Measurements from ENCODE around the gene EGLN3. TPM values are rescaled to one million over a fixed set of nuclear protein-coding genes. Genes with fewer than 3 reads are reported as not detected.
"Not testable (repeated sequence)": the region's sequence is repeated elsewhere in the genome, so short reads cannot be mapped to it uniquely, and the experiment has no call there.

Gene EGLN3
- total RNA-seq, 2 donors from 2014 or later, result 10.3 to 16.9 TPM

DNA sequence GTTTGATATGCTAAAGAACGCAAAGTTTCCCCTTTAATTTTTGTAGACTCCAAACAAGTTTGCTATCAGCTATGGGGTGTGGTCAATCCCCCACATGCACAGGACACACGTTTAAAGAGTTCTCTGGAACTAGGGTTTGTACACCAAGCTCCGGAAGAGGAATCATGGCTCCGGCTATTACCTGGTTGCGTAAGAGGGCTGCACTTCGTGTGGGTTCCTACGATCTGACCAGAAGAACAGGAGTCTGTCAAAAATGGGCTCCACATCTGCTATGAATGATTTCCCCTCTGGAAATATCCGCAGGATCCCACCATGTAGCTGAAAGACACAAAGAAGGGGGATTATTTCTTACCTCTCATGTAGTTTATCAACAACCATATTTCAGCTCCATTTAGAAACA, 22.0 kb downstream of the EGLN3 start:
- Mint-ChIP-seq H3K36me3 (ENCODE audit: low read depth) (peaks cover 2% of the 10 kb centered on the region), H3K4me3 (no peak overlapping the region), H3K27me3 (no peaks in the 10 kb centered on the region), H3K4me1 (no peaks in the 10 kb centered on the region), H3K27ac (no peak overlapping the region)
- ATAC-seq (no peak), DNase-seq (no peak)
- H3K9me3 ChIP-seq (ENCODE audit: control insufficient read depth, low read length, poor library complexity, severe bottlenecking), result no peaks in the 10 kb centered on the region

DNA sequence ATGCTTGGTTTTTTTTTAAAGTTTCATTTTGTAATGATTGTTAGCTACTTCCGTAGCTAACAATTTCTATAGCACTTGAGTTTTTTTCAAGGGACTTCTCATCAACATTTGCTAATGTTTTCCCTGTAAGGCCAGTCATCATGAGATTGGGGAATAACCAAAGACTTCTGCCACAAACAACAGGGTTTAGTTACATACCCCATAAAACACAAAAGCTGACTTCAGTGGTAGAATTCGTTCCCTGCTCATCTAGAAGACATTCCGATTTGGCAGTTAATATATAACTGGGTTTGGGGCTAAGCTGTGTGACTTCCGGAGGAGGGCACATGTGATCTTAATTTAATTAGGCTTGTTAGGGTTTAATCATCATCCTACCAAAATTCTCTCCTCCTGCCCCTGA, 22.9 kb downstream of the EGLN3 start:
- H3K36me3 Mint-ChIP-seq (ENCODE audit: low read depth), result peaks cover 2% of the 10 kb centered on the region
- H3K4me1 Mint-ChIP-seq, result no peaks in the 10 kb centered on the region
- H3K9me3 ChIP-seq (ENCODE audit: control insufficient read depth, low read length, poor library complexity, severe bottlenecking), result no peaks in the 10 kb centered on the region
- no peak overlapping the region for H3K27ac Mint-ChIP-seq
- ATAC-seq (no peak), DNase-seq (no peak)
- H3K27me3 Mint-ChIP-seq, result no peaks in the 10 kb centered on the region
- H3K4me3 Mint-ChIP-seq, result no peak overlapping the region

DNA sequence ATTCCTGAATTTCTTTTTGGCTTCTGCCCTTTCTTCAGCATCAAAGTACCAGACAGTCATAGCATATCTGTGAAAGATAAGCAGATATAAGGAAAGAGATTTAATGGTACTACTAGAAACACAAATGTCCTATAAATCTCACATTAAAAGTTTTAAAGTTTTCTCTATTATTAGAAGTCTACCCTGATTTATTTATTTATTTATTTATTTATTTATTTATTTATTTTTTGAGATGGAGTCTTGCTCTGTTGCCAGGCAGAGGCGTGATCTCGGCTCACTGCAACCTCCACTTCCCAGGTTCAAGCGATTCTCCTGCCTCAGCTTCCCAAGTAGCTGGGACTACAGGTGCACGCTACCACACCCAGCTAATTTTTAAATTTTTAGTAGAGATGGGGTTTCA, 23.9 kb downstream of the EGLN3 start:
- H3K36me3 Mint-ChIP-seq (ENCODE audit: low read depth); H3K27ac Mint-ChIP-seq; DNase-seq; H3K9me3 ChIP-seq (ENCODE audit: control insufficient read depth, low read length, poor library complexity, severe bottlenecking); H3K4me3 Mint-ChIP-seq; ATAC-seq; H3K4me1 Mint-ChIP-seq; H3K27me3 Mint-ChIP-seq: not testable (repeated sequence)

DNA sequence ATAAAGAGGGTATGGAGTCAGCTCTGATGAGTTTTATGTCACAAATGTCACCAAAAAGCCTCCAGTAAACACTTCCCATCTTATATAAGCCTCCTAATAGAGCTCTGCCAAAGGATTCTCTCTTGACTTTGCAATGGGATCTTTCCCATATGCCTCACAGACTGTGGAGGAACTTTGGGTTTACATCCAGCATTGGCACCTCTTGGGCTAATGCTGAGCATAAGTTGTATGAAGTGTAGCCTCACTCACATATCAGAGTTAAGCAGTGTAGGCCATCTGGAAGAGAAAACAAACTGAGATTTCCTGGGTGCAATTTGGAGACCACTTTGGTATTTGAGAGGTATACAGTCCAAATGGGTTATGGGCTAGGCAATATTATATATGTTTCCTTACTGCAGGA, 24.9 kb downstream of the EGLN3 start:
- Mint-ChIP-seq H3K27me3 (no peaks in the 10 kb centered on the region), H3K4me3 (no peak overlapping the region)

DNA sequence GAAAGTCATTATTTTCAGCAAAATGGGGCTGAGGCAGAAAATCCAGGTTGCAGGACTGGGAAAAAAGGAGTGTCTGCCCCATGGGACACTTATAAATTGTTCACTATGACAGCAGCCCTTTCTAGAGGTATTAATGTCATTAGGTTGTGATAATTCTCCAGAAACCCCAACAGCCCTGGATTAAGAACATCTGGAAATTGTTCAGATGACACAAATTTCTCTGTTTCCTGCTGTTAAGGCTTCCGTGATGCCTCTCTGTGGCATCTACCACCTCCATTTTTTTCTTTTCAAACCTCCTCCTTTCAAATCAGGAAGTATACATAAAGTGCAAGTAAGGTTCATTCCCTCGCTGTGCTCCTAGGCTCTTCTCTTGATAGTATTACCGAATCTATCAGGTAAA, 25.6 kb downstream of the EGLN3 start:
- no peaks in the 10 kb centered on the region for H3K27me3 Mint-ChIP-seq
- no peaks in the 10 kb centered on the region for H3K9me3 ChIP-seq (ENCODE audit: control insufficient read depth, low read length, poor library complexity, severe bottlenecking)
- no peak overlapping the region for H3K27ac Mint-ChIP-seq
- DNase-seq (no peak), ATAC-seq (no peak)
- no peak overlapping the region for H3K4me3 Mint-ChIP-seq
- no peaks in the 10 kb centered on the region for H3K4me1 Mint-ChIP-seq
- peaks cover 2% of the 10 kb centered on the region for H3K36me3 Mint-ChIP-seq (ENCODE audit: low read depth)

More for the DNA sequence above, 24.9 kb downstream of the EGLN3 start:
- DNase-seq, result no peak
- Mint-ChIP-seq H3K27ac (no peak overlapping the region), H3K36me3 (ENCODE audit: low read depth) (peaks cover 2% of the 10 kb centered on the region), H3K4me1 (no peaks in the 10 kb centered on the region)
- no peaks in the 10 kb centered on the region for H3K9me3 ChIP-seq (ENCODE audit: control insufficient read depth, low read length, poor library complexity, severe bottlenecking)
- ATAC-seq, result no peak

DNA sequence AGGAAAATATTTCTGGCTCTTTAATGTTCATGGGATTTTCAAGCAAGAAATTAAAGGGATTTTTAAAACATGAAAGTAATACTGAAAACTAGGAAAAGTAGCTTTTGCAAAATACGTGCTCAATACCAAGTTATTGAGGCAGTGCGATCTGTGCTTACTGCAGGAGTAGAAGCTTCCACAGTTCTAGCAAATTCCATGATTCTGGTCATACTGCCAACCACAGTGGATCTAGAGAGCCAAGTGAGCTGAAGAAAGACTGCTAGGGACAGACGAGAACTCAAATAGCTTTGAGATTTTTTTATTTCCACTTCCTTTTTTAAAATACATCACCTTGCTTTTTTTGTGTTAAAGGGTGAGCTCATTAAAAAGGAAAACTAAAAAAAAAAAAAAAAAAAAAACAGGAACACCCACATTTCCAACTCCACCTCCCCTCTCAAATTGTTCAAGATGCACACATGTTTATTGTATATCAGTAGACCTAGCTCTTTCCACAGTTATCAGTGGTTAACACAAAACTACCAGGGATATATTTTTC, 26.2 kb downstream of the EGLN3 start:
- no peaks in the 10 kb centered on the region for H3K27me3 Mint-ChIP-seq
- no peak for ATAC-seq
- no peaks in the 10 kb centered on the region for H3K4me1 Mint-ChIP-seq

DNA sequence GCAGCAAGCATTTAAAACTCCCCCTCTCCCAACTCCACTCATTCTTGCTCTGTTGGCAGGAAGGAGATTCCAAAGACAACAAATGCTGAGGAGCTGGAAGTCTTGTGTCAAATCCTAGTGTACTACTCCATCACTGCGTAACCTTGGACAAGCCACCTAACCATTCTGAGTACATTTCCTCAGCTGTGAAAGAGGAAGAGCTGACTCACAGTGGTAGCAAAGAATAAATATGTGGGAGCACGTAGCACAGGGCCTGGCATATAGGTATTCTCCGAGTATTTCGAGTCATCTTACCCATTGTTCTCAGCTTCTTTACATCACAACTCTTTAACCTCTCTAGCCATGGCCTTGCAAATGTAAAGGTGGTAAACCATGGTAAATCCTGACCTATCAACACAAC, 28.7 kb downstream of the EGLN3 start:
- Mint-ChIP-seq H3K4me3 (no peak overlapping the region), H3K27me3 (no peaks in the 10 kb centered on the region), H3K27ac (no peak overlapping the region), H3K36me3 (ENCODE audit: low read depth) (peaks cover 2% of the 10 kb centered on the region), H3K4me1 (peaks cover 3% of the 10 kb centered on the region)
- no peaks in the 10 kb centered on the region for H3K9me3 ChIP-seq (ENCODE audit: control insufficient read depth, low read length, poor library complexity, severe bottlenecking)
- DNase-seq, result no peak
- ATAC-seq, result no peak

More for the DNA sequence above, 26.2 kb downstream of the EGLN3 start:
- H3K27ac Mint-ChIP-seq, result no peak overlapping the region
- no peak overlapping the region for H3K4me3 Mint-ChIP-seq
- H3K36me3 Mint-ChIP-seq (ENCODE audit: low read depth), result peaks cover 2% of the 10 kb centered on the region
- H3K9me3 ChIP-seq (ENCODE audit: control insufficient read depth, low read length, poor library complexity, severe bottlenecking), result no peaks in the 10 kb centered on the region
- no peak for DNase-seq

DNA sequence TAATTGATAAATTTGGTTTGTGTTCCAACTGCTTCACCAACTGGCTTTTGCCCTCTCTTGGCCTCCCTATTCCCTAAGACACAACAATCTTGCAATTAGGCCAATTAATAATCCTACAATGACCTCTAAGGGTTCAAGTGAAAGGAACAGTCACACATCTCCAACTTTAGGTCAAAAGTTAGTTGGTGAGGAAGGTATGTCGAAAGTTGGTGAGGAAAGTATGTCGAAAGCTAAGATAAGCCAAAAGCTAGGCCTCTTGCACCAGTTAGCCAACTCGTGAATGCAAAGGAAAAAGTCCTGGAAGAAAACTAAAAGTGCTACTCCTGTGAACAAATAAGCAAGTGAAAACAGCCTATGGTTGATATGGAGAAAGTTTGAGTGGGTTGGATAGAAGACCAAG, 32.6 kb downstream of the EGLN3 start:
- no peak for ATAC-seq
- no peak overlapping the region for H3K27ac Mint-ChIP-seq
- H3K4me1 Mint-ChIP-seq, result peaks cover 7% of the 10 kb centered on the region

DNA sequence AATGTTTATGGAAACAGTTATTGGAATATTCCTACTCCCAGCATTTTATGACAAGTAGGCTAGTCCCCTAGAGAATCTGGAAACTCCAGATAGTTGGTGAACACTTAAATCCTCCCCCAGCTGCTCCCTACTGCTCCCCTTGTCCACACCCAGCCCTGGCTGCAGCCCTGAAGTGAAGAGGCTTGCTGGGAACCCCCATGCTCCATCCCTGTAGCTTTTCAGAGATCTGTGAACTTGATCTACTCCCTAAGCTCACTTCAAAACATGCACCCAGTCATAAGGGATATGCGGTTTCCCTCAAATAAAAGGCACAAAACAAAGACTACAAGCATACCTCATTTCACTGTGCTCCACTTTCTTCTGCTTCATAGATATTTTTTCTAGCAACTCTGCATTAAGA, 33.2 kb downstream of the EGLN3 start:
- H3K36me3 Mint-ChIP-seq (ENCODE audit: low read depth), result no peaks in the 10 kb centered on the region
- H3K4me1 Mint-ChIP-seq, result peaks cover 7% of the 10 kb centered on the region
- H3K9me3 ChIP-seq (ENCODE audit: control insufficient read depth, low read length, poor library complexity, severe bottlenecking), result no peaks in the 10 kb centered on the region
- H3K27me3 Mint-ChIP-seq, result no peaks in the 10 kb centered on the region
- H3K27ac Mint-ChIP-seq, result no peak overlapping the region
- peak overlapping the region; percentile 4 for H3K4me3 Mint-ChIP-seq
- ATAC-seq, result no peak
- no peak for DNase-seq

More for the DNA sequence above, 32.6 kb downstream of the EGLN3 start:
- no peaks in the 10 kb centered on the region for H3K36me3 Mint-ChIP-seq (ENCODE audit: low read depth)
- H3K4me3 Mint-ChIP-seq, result no peak overlapping the region
- no peaks in the 10 kb centered on the region for H3K27me3 Mint-ChIP-seq
- H3K9me3 ChIP-seq (ENCODE audit: control insufficient read depth, low read length, poor library complexity, severe bottlenecking), result no peaks in the 10 kb centered on the region
- DNase-seq, result no peak

DNA sequence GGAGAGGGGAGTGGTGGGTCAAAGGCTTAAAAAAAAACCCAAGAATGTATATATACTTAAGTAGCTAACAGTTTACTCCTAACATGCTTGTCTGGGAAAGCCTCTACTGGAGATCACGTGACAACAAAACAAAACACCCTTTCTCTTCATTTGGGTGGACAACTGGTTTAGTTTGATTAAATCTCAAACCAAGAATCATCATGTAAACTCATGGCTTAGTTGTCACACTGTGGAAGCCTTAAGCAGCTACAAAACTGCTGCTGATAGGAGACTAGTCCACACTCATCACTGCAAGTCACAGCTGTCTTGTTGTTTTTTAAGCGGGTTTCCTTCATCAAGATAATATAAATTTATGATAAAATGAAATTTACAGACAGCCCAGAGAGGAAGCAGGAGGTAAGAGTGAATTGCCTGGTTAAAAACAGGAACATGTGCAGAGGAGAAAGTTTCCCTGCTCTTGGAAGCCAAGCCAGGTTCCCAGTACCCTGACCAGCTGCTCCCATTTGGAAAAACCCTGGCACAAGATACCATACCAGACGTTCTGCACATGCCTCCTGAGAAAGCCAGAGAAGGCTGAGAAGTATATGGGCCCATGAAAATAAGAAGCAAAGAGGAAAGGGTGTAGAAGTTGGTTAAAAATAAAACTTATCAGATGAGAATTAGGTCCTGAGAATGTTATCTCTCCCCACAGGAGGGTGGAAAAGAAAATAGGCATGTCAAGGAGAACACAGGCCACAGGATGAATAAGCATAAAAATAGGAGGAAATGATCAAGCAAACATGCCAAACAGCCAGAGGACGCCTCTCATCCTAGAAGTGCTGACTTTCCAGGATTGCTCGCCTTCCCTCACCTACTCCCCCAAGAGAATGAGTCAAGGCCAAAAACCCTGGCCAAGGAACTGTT, 34.0 kb downstream of the EGLN3 start:
- H3K27ac Mint-ChIP-seq, result no peak overlapping the region
- no peaks in the 10 kb centered on the region for H3K27me3 Mint-ChIP-seq
- H3K36me3 Mint-ChIP-seq (ENCODE audit: low read depth), result no peaks in the 10 kb centered on the region
- DNase-seq, result no peak
- peaks cover 7% of the 10 kb centered on the region for H3K4me1 Mint-ChIP-seq
- no peak for ATAC-seq
- H3K4me3 Mint-ChIP-seq, result no peak overlapping the region
- H3K9me3 ChIP-seq (ENCODE audit: control insufficient read depth, low read length, poor library complexity, severe bottlenecking), result no peaks in the 10 kb centered on the region

DNA sequence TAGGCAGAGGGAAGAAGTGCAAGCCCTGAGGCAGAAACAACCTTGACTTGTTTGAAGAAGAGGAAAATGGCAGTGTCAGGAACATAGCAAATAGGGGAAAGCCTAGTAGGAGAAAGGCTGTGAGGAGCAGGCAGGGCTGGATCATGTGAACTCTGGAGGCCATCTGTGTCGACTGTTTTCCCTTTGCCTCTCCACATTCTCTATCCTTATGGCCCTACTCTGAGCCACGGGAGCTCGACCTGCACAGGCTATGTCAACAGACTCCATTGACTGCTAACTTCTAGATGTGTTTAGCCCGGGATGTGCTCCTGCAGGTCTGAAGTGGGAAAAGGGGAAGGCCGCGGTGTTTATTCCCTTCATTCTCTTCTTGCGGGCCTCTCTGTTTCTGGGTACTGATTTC, 35.2 kb downstream of the EGLN3 start:
- Mint-ChIP-seq H3K4me1 (peaks cover 7% of the 10 kb centered on the region), H3K4me3 (no peak overlapping the region), H3K36me3 (ENCODE audit: low read depth) (no peaks in the 10 kb centered on the region), H3K27me3 (no peaks in the 10 kb centered on the region), H3K27ac (no peak overlapping the region)
- DNase-seq (no peak), ATAC-seq (no peak)
- H3K9me3 ChIP-seq (ENCODE audit: control insufficient read depth, low read length, poor library complexity, severe bottlenecking), result no peaks in the 10 kb centered on the region

DNA sequence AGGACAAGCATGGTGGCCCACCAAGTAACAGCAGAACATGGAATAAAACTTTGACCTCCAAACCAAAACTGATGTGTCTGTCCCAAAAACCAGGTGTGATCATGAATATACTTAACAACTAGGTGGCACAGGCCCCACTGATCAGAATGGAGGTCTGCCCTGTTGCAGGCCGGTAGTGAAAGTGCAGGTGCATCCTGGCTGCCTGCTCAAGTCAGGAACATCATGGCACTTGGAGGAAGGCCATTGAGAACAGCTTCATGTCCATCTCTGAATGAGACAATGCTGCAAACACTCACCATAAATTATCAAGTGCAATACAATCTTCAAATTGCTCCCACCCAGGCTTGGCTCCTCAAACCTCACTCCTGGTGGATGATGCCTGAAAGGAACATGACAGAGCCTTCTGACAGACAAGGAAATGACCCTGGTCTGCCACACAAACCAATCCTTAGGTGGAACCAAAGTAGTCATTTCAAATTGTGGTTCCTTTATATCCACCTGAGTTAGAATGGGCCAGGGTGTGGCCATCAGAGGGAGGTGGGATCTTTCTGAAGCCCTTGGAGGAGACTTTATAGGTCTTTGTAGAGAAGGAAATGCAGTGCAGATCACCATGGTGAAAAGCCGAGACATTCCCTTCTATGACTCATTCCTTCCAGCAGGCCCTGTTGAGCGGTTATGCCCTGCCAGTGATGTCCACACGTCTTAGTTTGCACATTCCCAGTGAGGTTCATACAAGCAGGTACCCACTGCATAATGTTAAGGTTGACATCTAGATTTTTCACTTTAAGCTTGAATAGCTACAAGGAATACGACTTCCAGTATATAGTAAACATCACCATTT, 36.0 kb downstream of the EGLN3 start:
- DNase-seq, result no peak
- H3K27me3 Mint-ChIP-seq, result no peaks in the 10 kb centered on the region
- H3K9me3 ChIP-seq (ENCODE audit: control insufficient read depth, low read length, poor library complexity, severe bottlenecking), result no peaks in the 10 kb centered on the region
- H3K36me3 Mint-ChIP-seq (ENCODE audit: low read depth), result no peaks in the 10 kb centered on the region
- no peak overlapping the region for H3K27ac Mint-ChIP-seq
- no peak for ATAC-seq
- H3K4me3 Mint-ChIP-seq, result no peak overlapping the region
- H3K4me1 Mint-ChIP-seq, result peaks cover 7% of the 10 kb centered on the region

DNA sequence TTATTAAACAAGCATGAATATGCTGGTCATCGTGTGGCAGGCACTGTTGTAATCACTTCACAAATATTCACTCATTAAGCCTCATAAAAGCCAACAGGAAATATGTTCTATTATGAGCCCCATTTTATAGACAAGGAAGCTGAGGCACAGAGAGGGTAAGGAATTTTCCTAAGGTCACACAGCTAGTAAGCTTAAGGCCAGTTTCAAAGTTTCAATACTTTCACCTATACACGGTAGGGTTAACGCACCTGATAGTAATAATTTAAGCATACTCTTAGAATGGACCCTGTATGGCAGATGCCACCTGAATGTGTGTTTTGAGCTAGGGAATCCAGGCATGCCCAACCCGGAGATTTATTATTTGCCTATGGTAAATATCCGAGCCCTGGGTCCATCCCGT, 39.8 kb downstream of the EGLN3 start:
- Mint-ChIP-seq H3K27me3 (no peaks in the 10 kb centered on the region), H3K4me3 (no peak overlapping the region), H3K27ac (no peak overlapping the region), H3K4me1 (peaks cover 4% of the 10 kb centered on the region), H3K36me3 (ENCODE audit: low read depth) (no peaks in the 10 kb centered on the region)
- ATAC-seq, result no peak
- no peaks in the 10 kb centered on the region for H3K9me3 ChIP-seq (ENCODE audit: control insufficient read depth, low read length, poor library complexity, severe bottlenecking)
- DNase-seq, result no peak
